Posterior vena cava (tissue), 2 donors: ENCODE measurements around the gene PNLIPRP1. TPM values are rescaled to one million over a fixed set of nuclear protein-coding genes. Genes with fewer than 3 reads are reported as not detected.

ENCODE experiments used
- DNase-seq: peaks from one replicate; pipeline ENCODE4 v3.0.0-alpha.2; 2020; ENCODE audit warnings: low spot score
- intact Hi-C, 2 donors: fragments of 100-400 bp; cut with DNase I; formaldehyde crosslinking; loops; one replicate each; pipeline versions ENCODE4 v1.14.1 to v1.14.2; 2022 to 2023
- total RNA-seq, 2 donors: library from RNA; stranded (reverse); fragmentation: NEBNext Ultra II Directional; extraction: Animal tissue kit (Norgen Biotek cat#: 25700); gene quantifications; one replicate each; pipeline ENCODE4 v1.2.1, GENCODE V29; 2021
- donor health status: DM: yes; HTN: yes; CAD: no.
- donor health status: DM: yes; HTN: yes; CAD: no.

Gene PNLIPRP1
- total RNA-seq, 2 donors from 2014 or later = 1.1 TPM; not detected in 1

DNA sequence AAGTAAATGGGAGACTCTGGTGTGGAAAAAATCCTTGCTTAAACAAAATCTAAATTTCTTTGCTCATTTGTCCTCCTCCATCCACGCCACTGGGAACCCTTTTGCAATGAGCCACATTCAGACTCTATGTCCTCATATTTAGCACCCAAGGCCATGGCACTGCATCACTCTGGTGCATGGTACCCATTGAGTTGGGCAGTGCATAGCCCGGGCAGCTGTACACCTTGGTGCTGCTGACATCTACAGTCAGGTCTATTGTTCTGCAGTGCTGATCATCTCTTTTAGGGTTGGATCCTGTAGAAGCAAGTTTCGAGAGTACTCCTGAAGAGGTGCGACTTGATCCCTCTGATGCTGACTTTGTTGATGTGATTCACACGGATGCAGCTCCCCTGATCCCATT, 6.8 kb downstream of the PNLIPRP1 start:
- intact Hi-C loops = no loop called here
- DNase-seq = no peak

DNA sequence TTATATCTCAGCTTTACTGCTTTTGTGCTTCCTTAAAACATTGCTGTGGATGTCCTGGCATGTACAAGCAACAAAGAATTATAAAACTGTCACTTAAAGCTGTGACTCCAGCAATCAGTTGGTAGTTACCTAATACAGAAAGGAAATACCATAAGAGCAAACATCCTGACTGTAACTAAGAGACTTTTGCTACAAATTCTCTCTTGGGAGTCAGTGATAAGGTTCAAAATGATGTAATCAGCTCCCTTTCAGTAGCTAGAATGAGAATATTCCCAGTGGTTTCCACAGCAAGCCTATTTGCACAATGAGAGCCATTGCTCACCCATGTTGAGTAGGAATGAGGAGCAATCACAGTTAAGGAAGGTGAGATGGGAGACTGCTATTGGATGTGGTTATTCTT, 7.6 kb downstream of the PNLIPRP1 start:
- intact Hi-C loops = no loop called here
- no peak for DNase-seq

DNA sequence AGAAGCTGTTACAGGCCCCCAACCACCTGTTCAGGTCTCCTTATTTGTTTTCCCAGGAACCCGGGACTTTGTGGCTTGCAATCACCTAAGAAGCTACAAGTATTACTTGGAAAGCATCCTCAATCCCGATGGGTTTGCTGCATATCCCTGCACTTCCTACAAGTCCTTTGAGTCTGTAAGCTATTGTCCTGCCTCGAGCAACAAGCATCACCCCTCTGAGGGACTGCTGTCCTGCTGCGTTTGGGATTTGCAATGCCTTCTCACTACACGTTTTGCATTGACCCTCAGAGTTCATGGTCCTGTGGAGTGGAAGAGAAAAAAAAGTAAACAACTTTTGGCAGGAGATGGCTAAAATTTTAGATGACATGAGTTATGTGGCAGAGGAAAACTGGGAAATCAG, 9.2 kb downstream of the PNLIPRP1 start:
- intact Hi-C loops = no loop called here
- DNase-seq = no peak

DNA sequence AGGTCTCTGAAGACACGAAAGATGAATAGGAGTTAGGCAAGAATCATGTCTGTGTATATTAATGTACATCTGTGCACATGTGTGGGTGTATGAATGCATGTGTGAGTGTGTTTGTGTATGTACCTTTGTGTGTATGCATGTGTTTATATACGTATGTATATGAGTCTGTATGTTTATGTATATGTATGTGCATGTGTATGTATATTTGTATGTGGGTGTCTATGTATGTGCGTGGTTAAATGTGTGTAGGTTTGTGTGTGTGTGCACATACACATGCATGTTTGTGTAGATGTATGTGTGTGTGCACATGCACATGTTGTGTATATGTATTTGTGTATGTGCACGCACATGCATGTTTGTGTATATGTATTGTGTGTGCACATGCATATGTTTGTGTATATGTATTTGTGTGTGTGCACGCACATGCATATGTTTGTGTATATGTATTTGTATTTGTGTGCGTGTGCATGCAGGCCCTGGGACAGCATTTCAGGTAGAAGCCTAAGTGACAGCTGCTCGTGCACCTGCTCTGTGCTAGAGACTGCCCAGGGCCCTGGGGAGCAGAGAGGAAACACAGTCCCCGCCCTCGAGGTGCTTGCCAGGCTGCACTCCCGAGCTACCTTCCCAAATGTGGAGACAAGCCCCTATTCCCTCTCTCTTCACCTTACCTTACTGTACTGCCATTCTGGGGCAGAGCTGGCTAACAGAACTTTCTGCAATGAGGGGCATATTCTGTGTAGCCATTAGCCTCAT, 12.1 kb downstream of the PNLIPRP1 start:
- DNase-seq = no peak
- intact Hi-C loops = no loop called here

DNA sequence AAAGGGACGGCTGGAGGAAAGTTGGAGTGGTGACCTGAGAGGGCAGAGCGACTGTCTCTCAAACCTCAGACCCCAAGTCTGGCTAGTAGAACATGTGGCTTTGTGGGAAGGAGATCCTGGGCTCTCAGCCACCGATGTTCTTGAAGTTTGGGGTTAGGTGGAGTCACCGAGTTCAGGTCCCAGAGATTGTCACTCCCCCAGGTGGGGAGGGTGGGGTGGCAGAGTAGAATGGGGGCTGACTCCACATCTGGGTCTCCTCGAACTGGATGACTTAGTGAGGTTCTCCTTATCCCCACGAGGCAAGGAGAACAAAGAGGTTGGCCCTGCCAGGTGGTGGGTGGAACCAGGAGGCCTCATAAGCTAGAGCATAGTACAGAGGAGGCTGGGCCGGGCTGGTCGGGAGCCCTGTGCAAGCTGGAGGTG, 15.3 kb downstream of the PNLIPRP1 start:
- no peak for DNase-seq
- intact Hi-C loops = no loop called here

DNA sequence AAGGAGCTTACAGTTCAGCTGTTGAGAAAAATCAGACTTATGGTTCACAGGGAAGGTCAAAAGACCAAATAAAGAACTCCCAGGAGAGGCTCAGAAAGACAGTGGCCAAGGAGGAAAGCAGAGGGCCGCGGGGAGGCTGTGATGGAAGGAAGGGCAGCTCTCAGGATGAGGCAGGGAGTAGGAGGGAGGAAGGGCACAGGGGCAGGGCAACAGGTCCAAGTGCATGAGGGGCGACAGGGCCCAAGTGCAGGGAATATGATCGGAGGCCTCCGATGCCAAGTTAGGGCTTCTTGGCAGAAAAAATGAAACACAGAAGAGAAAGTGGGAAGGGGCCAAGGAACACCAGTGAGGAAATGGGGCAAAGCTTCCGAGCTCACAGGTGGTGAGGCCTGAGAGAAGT, 16.6 kb downstream of the PNLIPRP1 start:
- no peak for DNase-seq
- intact Hi-C loops = no loop called here

DNA sequence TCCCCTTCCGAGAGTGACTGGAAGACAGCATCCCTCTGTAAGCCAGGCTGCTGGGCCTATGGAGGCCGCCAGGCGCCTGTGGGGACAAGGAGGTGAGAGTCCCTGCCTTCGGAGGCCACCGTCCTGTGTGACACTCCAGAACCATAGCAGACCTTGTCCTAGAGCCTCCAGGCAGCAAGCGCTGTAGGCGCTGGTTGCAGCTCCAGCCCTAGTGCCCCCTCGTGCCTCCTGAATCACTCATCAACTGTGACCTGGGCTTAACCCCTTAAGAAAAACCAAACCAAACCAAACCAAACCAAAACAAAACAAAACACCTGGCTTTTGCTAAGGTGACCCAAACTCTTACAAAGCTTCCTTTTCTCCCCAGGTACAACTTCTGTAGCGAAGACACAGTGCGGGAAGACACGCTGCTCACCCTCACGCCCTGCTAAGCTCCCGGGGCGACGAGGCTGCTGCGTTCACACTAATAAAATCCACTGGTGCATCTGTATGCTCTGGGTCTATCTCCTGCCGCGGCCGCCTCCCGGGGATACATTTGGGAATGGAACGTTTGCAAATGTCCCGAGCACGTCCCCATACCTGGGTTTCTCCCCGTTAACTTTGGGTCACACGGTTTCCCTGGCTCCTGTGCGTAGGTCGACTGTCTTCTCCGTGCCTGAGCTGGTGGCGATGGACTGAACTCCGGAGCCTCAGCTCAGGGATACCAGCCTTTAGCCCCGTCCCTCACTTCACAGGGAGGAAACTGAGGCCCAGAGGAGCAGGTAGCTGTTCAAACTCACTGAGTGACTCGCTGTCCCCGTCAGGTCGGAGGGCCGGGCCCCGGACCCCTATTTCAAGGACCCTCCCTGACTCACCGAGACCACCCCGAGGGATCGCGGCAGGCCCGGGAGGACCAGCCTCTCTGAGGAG, 18.2 kb downstream of the PNLIPRP1 start:
- intact Hi-C loops = no loop called here
- no peak for DNase-seq

DNA sequence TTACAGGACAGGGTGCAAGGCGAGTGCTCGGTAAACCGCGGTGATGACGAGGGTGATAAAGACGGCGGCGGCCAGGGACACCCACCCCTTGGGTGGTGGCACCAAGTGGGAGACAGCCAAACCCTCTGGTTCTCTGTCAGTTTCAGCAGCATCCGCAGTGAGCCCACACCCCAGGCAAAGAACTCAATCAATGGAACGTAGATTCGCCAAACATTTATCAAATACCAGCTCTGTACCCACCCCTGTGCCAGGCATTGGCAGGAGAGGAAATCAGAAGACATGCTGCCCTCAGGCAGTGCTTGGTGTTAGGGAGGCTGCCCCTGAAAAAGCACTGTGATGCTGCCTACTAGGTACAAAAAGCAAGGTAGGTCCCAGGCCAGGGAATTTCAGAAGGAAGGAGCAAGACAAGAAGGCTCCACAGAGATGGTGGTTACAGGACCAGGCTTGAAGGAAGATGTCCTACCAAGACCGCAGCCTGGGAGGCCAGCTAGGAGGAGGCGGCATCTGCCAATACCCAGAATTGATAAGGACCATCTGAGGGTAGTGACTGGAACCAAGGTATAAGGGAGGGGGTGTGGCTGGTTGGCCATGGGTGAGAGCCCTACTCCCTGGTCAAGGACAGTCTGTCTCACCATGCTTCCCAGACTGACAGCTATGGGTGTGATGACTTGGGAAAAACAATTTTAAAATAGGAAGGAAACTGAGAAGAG, 19.8 kb downstream of the PNLIPRP1 start:
- DNase-seq = no peak
- intact Hi-C loops = no loop called here

DNA sequence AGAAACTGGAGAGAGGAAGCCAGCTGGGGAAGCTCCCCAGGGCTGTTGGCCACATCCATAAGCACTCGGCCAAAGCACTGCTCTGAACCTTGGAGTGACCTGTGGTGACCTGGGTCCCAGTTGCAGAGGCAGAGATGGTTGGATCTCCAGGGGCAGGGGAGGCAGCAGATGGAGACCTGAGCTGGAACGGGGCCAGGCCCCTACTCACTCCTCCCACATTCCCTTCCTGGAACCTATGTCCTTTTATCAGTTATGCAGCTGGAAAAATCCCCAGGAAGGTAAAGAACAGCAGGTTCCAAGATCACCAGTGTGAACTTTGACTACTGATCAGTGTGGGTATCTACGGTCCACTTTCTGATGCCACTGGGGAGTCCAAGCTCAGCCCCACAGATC, 20.4 kb downstream of the PNLIPRP1 start:
- no peak for DNase-seq
- intact Hi-C loops = no loop called here

DNA sequence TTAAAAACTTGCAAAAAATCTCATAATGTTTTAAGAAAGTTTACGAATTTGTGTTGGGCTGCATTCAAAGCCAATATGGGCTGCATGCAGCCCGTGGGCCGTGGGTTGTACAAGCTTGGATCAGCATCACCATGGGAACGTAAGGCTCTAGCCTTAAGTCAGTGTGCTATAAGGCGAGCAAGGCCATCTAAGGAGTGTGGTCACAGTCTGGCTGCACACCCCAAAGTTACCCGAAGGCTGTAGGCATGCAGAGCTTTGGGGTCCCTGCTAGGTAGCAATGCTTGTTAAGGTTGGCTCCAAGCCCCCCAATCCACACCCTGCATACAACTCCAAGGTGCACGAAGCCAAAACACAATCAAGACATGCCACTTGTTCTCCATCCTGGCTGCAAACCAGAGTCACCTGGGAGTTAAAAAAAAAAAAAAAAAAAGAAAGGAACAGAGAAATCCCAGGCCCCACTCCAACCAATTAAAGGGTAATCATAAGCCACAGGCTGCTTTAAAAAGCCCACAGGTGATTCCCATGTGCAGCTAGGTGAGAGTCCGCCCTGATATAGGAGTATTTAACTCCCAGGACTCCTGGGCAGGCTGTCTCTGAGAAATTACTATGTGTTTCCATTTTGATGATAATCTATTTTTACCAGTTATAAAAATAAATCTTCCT, 21.5 kb downstream of the PNLIPRP1 start:
- DNase-seq = no peak
- intact Hi-C loops = no loop called here

DNA sequence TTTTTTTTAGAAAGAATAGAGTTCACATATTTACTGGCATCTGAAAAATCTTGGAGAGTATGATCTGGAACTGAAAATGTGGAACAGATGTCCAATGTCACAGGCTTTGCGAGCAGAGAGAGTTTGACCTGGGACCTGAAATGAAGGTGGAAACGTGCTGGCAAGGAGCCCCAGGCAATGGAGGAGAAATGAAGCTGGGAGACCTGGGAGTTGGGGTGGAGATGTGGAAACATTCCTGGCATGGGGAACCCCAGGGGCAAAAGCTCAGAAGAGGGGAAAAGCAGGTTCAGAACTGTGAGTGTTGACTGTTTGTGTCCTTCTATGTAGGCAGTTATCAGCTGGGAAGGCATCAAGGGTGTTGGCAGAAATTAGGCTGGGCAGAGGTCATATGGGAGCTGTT, 22.7 kb downstream of the PNLIPRP1 start:
- no peak for DNase-seq

DNA sequence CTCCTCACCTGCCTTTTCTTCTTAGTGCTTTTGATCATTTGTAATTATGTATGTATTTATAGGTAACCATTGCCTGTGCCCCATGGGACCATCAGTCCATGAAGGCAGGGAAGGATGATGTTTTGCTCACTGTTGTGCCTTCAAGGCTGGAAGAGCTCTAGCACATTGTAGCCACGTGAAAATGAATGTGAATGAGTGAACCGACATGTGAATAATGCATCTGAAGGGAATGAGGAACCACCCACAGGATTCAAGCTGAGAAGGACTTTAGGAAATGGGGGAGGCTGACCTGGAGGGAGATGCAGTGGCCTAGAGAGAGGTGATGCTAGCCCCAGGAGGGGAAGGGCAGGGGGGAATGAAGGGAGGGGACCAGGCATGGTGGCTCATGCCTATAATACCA, 24.0 kb downstream of the PNLIPRP1 start:
- intact Hi-C loops = no loop called here

More for the DNA sequence above, 22.7 kb downstream of the PNLIPRP1 start:
- intact Hi-C loops = no loop called here

DNA sequence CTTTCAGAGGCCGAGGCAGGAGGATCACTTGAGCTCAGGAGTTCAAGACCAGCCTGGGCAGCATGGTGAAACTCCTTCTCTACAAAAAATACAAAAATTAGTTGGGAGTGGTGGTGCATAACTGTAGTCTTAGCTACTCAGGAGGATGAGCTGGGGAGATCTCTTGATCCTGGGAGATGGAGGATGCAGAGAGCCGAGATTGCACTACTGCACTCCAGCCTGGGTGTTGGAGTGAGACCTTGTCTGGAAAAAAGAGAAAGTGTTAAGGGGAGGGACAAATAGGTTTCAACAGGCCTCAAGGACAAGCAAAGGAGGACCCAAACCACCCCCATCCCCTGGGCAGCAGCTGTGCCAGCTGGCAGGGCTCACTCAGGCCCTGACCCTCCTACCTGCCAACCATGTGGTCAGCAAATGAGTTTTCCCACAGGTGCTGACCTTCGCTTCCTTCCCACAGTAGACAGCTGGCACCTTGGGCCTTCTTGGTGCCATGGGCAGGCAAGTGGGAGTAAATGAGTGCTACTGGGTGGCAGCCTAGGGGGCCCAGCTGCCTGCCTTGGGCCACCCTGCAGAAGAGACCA, 24.5 kb downstream of the PNLIPRP1 start:
- DNase-seq = no peak
- intact Hi-C loops = no loop called here

More for the DNA sequence above, 24.0 kb downstream of the PNLIPRP1 start:
- no peak for DNase-seq

DNA sequence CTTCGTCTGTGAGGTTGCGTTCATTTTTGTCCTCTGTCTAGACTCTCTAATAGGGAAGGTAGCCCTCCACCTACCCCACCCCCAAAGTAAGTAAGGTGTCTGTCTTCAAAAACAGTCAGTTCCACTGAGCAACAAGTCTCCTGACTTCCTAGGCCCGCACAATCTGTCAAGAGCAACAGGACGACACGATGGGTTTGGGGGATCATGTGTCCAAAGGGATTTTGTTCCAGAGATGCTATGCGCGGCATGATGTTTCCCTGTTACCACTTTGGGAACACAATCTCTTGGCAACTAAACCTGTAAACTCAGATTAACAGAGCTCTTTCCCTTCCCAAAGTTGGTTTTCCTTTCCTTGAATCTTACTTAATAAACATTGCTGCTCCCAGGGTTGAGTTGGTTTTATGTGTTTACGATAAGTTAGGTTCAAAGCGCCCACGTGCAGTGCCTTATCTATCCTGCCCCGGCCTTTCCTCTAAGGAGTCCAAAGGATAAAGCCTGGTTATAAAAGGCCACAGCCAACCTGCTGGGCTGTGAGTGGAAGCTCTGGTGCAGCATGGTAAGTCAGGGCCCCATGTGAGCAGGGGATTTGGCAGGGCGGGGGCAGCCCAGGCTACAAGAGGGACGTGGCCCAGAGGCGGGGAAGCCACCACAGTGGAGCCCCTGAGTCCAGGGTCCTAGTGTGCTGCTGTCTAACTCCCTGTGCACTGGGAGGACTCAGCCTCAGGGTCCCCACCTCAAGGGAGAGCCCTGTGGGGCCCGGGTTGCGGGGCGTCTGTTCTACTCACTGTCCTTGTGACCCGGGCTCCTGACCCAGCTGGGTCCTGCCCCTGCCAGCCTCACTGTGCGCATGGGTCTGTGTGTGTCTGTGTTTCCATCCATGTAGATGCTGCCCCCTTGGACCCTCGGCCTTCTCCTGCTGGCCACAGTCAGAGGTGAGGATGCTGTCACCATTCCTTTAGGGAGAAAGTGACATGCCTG, 30.0 kb downstream of the PNLIPRP1 start, which contains the start of gene PNLIPRP2:
Gene PNLIPRP2 (plus strand): TSS at position 531 of the 978 bp plus-strand sequence.
- intact Hi-C loops = no loop called here
- DNase-seq = no peak

DNA sequence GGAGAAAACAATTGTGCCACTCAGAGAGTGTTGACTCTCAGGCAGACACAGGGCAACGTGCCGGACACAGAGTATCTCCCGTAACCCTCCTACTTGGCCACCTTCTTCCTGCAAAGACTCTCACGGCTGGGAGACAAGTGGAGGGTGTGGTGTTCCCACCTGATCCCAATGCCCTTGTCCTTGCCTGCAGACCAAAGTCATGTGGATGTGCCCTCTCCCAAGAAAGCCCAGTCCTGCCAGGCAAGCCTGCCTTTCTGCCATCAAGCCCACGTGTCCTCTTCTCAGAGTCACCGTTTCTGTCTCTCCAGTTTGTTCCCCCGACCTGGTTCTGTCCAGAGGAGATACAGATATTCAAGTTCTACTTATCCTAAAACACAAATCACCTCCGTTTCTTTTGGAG, 30.7 kb downstream of the PNLIPRP1 start:
- intact Hi-C loops = no loop called here

DNA sequence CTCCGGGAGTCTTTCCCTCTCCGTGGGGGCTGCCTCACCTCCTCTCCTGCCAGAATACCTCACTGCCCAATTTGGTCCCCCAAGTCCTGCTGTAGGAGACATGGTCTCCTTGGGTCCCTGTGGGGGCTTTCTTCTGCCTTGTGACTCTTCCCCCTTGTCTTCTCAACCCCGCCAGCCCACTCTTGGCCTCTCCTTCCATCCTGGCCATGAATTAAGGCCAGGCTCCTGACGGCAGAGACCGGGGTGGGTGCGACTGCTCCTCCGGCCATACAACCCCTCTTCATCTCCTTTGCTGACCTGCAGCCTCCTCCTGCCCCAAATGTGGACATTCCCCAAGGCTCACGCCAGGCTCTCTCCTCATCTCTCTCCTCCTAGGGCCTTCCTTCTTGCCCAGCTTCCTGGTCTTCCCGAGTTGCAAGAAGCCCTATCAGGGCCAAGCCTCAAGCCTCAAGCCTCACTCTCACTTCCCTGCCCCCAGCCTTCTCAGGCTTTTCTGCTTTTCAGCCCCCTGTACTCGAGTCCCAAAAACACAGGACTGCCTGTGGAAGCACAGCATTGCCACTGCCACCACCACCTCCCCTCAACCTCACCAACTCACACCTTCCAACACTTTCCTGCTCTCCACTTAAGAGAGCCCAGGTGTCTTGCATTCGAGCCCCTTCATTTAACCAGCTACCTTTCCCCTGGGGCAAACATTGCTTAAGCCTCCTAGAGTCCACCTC, 31.3 kb downstream of the PNLIPRP1 start:
- DNase-seq = no peak
- intact Hi-C loops = no loop called here

More for the DNA sequence above, 30.7 kb downstream of the PNLIPRP1 start:
- DNase-seq = no peak

DNA sequence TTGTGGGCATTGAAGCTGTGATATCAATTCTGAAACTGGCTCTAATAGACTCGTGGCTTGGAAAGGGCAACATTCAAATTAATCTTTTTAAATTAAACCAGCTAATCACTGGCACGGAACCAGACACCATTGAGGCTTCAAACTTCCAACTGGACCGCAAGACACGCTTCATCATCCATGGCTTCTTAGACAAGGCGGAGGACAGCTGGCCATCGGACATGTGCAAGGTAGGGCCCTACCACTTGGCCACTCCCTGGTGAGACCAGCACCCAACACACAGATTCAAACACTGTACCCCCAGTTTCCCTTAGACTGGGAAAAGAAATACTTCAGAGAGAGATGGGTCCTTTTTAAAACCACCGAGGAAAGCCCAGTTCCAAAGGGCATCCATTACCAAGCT, 35.1 kb downstream of the PNLIPRP1 start:
- DNase-seq = no peak
- intact Hi-C loops = no loop called here
